GM19463 (cell line): ENCODE measurements around the gene SLMAP.

ENCODE experiments used
- ATAC-seq: cut with Tn5 transposase; IDR thresholded peaks from one replicate; pipeline ENCODE4 v1.9.1; 2021; ENCODE audit warnings: mild to moderate bottlenecking, moderate library complexity; ENCODE audit not compliant: unreplicated experiment

The SLMAP gene

DNA sequence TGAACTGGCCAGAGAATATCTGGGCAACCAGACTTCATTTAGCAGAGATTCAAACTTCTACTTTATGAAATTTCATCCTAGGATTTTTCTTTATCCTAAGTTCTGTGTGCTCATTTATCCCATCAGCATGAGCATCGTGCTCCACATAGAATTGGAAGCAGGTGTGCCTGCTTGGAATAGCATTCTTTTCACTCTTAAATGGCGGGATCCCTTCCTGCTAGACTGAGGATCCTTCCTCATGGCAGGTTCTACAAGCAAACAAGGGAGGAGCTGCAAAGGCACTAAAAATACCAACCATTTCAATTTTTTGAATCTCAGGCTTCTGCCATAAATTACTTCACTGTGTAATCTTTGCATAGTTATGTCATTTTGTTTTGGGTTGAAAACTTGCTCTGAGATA is 177.5 kb downstream of the SLMAP start:
- no peak for ATAC-seq

DNA sequence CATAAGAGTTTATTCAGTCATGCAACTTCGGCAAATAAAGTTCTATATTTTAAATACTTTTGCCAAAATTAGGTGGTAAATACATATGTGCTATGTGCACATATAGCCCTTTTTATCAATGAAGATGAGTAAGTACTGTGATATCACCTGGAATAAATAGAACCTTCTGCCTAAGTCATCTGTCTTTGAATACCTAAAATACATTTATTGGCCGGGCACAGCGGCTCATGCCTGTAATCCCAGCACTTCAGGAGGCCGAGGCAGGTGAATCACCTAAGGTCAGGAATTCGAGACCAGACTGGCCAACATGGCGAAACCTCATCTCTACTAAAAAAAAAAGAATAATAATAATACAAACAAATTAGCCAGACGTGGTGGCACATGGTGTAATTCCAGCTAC is 178.3 kb downstream of the SLMAP start:
- no peak for ATAC-seq

DNA sequence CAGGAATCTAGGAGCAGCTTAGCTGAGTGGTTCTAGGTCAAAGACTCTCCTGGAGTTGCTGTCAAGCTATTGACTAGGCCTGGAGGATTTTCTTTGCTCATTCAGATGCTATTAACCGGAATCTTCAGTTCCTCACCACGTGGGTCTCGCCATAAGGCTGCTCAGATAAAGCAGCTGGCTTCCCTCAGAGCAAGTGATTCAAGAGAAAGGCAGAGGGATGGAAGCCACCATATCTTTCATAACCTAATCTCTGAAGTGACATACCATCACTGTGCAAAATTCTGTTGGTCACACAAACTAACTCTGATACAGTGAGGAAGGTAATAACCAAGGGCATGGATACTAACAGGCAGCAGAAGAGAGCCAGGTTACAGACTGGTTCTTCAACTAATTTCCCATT is 179.4 kb downstream of the SLMAP start:
- no peak for ATAC-seq

DNA sequence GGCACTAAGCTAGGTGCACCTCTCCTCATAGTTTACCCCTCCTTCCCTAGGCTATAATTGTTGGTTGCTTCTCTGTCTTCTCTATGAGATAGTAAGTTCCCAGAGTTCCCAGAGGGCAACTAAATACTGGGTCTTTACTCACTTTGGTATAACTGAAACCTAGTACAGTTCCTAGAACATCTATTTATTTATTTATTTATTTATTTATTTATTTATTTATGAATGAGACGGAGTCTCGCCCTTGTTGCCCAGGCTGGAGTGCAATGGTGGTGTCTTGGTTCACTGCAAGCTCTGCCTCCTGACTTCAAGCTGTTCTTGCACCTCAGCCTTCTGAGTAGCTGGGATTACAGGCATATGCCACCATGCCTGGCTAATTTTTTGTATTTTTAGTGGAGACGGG is 181.0 kb downstream of the SLMAP start:
- ATAC-seq, result no peak

DNA sequence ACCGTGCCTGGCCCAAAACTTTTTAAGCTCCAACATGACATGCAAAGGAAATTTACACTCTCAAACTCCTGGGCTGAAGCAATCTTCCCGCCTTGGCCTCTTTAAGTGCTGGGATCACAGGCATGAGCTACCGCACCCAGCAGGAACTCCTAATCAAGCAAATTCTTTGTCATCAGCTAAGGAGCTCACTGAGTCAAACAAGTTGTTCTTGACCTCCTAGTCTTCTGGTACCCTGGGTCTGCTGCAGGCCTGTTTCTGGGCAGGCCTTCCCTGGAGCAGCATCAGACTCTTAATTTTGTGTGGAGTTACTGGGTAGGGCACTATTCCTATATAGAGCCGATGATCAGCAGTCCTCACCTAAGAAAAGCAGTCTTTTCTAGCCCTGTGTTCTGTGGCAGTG is 183.7 kb downstream of the SLMAP start:
- ATAC-seq, result no peak

DNA sequence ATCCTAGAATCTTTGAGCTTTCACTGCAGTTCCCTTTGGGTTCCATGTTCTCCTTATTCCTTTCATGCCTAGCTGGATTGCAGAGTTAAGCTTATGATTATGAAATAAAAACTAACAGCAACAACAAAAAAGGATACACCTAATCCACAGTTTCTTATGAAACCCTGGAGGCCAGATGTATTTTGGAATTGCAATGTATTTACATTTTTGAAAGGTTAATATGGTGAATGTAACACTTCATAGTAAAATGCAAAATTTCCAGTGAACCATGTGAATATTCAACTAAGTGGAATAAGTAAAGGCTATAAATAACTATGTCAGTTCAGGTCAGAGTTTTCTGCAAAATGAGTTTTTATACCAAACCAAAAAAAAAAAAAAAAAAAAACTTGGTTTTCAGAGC is 186.3 kb downstream of the SLMAP start:
- no peak for ATAC-seq

DNA sequence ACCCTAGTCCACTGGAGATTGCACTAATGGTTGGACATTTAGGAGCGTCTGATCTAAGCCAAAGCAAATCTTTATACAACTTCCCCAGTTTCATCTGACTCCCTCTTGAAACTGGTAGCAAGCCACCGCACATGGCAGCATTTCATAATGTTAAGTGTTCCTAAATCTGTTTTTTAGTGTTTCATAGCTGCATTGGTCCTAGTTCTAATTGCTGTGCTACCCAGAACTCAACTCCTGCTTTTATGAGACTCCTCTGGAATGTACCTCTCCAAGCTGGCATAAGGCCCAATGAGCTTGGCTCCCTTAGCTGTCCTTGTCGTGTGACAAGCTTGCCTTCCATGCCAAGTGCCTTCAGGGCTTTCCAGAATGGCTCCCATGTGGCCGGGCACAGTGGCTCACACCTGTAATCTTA is 186.8 kb downstream of the SLMAP start:
- ATAC-seq, result no peak

DNA sequence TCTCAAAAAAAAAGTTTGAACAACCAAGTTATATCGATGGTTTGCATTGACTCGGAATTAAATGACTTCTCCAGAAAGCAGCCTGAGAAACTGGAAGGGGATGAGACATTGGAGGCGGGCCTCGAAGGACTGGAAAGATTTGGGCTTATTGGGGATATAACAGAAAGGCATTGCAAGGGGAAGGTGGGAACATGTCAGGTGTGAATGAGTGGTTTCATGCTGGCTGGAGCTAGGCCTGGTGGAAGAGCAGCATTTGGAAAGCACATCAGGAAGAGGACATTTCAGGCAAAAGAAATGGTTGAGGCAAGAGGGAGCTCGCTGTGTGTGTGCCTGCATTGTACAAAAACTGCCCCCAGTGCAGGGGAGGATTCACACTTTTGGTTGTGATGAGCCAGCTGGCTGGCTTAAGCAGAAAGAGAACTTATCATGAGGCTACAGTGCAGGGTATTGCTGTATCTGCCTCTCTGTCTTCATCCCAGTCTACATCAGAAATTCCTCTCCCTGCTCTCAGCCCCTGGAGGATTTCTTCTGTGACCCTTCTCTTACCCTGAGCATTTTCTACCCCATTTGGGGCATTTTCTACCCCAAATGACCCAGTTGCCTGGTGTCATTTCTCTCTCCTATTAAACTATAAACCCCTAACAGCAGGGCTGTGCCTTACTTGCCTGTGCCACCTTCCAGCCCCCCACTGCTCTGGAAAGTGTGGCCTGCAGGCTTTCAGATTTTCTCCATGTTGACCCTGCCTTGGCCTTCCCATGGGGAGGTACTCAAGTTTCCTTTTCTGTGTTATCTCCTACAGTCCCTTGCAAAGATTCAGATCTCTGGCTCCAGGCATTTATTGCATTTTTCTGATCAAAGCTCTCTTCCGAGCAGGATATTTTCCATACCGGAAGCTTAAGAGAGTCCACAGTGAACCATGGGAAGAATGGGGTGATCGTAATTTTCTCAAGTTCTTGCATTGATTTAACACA is 187.7 kb downstream of the SLMAP start:
- ATAC-seq, result no peak

DNA sequence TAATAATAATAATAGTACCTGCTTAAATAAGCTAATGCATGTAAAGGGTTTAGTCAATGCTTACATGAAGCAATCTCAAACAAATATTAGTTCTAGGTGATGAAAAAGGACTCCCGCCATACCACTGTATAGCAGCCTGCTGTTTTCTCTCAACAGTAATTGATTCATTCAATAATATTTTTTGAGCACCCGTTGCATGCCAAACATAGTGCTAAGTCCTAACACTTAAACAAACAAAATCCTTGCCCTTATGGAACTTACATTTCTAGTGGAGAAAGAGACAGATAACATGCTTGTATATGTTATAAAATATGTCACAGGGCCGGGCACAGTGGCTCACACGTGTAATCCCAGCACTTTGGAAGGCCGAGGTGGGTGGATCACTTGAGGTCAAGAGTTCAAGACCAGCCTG is 190.9 kb downstream of the SLMAP start:
- ATAC-seq, result no peak

DNA sequence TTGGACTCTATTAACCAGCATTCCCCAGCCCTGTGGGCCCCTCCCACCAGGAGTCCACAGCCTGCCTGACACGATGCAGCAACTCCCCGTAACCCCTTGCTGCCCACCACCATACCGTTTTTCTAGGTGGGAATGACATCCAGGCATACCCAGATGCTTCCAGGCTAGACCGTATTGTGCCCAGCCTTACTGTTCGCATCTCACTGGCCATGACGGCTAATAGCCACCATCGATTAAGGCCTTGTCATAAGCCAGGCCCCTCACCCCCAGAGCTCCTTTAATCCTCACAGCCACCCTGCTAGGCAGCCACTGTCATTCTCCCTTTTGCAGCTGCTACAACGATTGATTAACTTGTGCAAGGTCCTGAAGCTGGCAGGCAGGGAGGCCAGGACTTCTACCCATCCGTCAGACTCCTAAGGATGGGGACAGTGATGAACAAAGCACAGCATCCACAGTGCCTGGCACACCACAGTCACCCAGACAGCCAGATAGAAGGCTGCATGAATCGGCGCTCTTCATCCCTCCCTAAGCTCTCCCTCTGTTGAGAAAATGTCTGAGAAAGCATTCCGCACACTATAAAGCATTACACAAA is 192.1 kb downstream of the SLMAP start:
- ATAC-seq, result no peak

DNA sequence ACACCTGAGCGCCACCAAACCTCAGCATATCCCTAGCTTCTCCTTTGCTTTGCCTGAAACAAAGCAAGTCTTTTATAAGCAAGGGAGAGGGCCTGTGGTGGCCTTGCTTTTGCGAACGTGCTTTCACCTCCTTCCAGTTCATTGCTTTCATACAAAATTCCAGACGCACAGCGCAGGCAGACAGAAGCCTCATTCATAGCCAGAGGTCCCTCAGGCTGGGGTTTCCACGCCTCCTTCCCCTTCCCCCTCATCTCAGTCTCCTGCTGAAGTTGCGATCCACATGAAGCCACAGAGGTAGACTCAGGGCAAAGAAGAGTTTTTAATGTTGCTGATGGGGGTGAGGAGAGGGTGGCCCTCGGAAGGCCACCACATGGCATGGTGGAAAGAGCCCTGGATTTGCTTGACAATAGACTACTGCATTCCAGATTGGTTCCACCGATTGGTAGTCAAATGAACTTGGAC is 192.7 kb downstream of the SLMAP start:
- no peak for ATAC-seq

DNA sequence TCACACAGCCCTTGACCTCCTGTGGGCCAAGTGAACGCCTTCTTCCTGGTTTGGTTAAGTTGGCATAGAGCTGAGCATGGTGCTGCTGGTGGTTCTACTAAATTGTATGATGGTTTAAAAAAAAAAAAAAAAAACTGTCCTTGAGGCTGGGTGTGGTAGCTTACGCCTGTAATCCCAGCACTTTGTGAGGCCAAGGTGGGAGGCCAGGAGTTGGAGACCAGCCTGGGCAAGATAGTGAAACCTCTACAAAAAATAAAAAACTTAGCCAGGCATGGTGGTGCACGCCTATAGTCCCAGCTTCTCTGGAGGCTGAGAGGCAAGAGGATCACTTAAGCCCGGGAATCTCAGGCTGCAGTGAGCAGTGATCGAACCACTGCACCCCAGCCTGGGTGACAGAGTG is 193.2 kb downstream of the SLMAP start:
- no peak for ATAC-seq

DNA sequence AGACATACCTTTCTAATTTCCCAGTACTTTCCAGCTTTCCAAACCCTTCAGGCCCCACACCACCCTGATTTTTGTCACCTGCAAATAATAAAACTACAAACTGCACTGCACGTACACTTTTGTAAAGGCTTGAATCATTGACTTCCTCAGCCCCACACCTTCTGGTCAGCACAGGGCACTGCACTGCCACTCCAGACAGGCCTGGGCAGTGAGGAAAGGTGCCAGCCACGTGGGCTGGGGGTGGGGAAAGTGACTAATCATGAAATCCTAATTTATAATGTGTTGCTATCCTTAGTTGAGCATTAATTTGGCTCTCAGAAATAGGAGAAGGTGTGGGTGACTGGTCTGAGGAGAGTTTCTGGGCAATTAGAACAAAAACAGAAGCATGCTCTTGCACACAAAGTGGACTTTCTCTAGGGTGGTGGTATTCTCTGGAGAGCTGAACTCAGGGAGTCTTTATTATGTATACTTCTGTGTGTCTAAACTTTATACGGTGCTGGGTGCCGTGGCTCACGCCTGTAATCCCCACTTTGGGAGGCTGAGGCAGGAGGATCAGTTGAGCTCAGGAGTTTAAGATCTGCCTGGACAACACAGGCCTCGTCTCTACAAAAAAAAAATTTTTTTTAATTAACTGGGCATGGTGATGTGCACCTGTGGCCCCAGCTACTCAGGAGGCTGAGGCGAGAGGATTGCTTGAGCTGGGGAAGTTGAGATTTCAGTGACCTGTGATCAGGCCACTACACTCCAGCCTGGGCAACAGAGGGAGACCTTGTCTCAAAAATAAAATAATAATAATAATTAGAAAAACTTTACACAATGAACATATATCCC is 193.9 kb downstream of the SLMAP start:
- no peak for ATAC-seq

DNA sequence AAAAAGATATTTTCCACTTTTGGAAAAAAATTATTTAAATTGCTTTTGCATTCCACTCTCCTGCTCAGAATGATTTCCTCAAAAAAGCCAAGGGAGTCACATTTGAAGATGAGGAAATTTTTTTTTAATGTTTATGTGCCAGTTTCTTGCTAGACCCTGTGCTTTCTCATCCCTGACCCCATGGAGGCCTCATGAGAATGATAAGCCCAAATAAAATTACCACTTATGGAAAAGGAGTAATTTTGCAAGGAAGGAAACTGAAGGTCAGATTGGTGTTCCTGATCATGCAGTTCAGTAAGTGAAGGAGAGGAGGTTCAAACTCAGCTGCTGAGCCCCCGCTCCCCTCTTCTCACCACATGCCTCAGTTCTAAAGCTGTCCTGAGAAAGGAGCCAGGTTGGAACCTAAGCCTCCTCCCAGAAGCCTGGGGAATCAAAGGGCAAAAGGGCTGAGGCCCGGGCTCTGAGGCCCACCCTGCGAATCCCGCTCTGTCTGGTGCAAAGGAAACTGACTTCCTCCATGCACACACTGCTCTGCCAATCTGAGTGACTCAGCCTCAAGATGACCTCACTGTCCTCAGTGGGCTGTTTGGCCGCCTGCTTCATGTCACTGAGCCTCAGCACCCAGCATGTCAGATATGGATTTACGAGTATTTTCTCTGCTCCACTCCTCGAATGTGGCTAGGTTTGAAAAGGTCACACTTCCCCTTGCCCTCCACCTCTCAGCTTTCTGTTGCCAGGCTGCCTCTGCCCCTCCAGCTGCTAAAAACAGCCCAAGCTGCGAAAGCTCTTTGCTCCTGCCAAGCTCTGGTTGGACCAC is 195.2 kb downstream of the SLMAP start:
- no peak for ATAC-seq

DNA sequence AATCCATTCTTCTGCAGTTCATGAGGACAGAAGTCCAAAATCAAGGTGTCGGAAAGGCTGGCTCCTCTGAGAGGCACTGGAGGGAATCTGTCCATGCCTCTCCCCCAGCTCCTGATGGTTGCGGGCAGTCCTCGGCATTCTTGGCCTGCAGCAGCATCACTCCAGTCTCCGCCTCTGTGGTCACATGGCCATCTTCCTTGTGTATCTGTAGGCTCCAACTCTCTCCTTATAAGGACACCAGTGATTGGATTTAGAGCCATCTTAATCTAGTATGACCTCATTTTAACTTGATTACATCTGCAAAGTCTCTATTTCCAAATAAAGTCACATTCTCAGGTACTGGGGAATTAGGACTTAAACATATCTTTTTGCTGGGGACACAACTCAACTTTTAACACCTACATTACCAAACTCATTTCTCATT is 196.1 kb downstream of the SLMAP start:
- ATAC-seq, result no peak

DNA sequence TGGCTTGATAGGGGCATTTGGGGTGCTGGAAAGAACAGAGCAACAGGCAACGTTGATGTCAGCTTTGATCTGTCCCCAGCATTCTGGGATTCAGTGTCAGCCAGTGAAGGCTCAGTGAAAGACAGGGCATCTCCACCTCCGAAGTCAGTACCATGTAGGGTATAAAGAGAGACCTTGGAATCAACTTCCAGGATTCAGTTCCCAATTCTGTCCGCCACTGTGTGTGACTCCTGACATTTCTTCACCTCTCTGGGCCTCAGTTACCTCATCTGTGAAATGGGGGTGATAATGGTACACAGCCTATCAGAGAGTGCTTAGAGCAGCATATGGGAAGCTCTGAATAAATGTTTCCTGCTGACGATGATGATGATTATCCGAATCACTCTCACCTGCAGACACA is 196.5 kb downstream of the SLMAP start:
- no peak for ATAC-seq

DNA sequence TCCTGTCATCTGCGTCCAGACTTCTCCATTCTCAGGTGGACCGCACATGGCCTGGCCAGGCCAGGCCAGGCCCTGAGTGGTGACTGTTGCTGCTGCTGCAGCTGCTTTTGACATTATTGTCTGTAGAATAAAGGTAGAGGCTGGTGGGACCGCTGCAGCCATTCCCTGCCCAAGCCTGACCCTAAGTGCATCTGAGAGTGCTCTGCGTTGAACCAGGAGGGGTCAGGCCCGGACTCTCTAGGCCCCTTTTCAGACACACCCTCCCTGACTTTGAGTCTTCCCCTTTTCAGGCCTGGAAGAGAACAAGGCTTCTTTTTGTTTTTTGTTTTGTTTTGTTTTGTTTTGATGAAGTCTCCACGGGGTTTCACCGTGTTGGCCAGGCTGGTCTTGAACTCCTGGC is 197.5 kb downstream of the SLMAP start:
- ATAC-seq, result no peak

DNA sequence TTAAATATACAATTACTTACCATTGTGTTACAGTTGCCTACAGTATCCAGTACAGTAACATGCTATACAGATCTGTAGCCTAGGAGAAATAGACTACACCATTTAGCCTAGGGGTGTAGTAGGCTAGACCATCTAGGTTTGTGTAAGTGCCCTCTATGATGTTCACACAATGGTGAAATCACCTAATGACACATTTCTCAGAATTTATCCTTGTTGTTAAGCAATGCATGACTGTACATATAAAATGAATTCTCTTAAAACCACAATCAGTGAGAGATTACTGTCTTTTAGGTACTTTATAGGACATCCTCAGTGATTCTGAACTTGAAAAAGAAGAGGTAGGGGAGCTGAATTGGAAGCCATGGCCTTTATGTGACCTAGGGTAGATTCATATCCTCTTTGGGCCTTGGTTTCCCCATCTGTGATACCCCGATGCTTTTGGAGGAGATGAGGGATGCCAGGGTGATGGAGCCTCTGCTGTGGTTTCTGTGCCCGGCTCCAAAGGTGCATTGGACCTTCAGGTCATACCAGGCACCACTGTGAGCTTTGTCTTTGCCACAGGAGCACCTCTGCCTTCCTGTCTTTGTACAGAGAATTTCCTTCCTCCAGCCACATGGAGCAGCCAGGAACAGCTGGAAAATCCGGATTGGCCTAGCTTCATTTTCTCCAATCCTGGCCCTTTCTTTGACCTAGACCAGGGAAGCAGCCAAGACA is 200.2 kb downstream of the SLMAP start:
- no peak for ATAC-seq

DNA sequence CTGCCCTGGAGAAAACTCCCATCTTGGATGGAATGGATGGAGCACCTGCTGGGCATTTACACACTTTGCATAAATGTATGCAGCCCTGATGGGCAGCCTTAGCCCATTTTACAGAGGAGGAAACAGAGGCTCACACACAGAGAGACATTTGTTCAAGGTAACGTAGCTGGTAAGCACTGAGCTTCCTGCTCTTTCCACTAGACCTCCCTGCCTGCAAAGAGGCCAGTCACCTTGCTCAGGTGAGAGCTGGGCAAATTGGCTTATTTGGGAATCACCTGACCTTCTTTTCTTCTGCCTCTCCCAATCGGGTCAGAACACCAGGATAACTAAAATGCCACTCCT is 200.7 kb downstream of the SLMAP start:
- no peak for ATAC-seq

DNA sequence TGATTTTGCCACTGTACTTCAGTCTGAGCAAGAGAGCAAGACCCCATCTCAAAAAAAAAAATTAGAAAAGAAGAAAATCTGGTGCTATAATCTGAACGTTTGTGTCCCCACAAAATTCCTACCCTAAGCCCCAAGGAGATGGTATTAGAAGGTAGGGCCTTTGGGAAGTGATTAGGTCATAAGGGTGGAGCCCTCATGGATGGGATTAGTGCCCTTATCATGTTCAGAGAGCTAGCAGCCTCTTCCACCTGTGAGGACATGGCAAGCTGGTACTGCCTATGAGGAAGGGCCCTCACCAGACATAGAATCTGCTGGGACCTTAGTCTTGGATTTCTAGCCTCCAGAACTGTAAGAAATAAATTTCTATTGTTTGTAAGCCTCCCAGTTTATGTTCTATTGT is 201.7 kb downstream of the SLMAP start:
- ATAC-seq, result no peak
